ENCODE measurements around the gene NGRN.
"Not testable (repeated sequence)": the region's sequence is repeated elsewhere in the genome, so short reads cannot be mapped to it uniquely, and the experiment has no call there.

NGRN gene

DNA sequence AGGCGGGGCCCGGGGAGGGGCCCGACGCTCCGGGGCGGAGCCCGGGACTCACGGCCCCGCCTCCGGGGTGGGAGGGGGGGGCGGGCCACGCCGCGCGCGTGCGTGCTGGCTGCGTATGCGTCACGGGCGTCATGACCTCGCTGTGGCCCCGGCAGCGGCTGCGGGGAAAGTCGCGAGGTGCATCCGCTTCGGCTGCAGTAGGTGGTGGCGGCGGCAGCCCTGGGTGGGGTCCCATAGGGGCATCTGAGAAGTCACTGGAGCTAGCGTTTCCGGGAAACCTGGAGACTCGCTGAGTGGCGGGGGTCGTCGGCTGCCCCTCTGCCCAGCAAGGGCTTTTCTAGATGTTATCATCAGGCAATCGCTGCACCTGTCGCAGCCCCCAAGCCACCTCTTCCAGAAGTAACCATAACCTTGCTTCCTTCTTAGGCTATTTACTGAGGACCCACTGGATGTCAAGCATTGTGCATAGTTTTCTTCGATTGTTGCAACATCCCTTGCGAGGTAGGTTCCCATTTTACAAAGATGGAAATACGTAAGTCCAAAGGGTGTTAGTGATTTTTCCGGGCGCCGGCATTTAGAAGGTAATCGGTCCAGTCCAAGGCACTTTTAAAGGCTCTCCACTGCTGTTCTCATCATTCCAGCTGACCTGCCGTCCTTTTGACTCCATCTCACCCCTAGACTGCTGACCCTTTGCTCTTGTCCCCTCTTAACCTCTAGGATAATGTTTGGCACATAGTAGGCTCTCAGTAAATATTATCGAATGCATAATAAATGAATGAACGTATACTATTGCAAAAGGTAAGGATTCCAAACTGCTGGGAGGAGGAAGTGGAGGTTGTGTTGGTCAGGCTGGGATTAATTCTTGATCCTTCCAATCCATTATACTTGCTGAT lies 31.1 kb upstream of the NGRN start, which contains the start of gene GDPGP1:
Gene GDPGP1 (plus strand): TSS at position 114 of the 893 bp plus-strand sequence. CDS start 6,700 bp downstream, outside the sequence.
- DNase-seq, result no peak

GRCh38 chr15:90239371-90239770 lies 26.1 kb upstream of the NGRN start:
- DNase-seq, result no peak

DNA sequence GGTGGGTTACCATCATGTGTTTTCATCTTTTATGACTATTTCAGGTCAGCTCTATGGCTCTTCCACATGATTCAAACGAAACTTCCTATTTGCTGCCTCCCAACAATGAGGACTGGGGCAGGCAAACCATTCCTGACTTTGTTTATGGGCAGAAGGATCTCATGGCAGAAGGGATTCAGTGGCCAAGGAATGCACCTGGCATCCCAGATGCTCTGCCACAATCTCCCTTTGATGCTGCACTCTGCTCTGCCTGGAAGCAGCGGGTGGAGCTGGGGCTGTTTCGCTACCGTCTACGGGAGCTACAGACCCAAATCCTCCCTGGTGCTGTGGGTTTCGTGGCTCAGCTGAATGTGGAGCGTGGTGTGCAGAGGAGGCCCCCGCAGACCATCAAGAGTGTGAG lies 24.6 kb upstream of the NGRN start:
- DNase-seq, result no peak

DNA sequence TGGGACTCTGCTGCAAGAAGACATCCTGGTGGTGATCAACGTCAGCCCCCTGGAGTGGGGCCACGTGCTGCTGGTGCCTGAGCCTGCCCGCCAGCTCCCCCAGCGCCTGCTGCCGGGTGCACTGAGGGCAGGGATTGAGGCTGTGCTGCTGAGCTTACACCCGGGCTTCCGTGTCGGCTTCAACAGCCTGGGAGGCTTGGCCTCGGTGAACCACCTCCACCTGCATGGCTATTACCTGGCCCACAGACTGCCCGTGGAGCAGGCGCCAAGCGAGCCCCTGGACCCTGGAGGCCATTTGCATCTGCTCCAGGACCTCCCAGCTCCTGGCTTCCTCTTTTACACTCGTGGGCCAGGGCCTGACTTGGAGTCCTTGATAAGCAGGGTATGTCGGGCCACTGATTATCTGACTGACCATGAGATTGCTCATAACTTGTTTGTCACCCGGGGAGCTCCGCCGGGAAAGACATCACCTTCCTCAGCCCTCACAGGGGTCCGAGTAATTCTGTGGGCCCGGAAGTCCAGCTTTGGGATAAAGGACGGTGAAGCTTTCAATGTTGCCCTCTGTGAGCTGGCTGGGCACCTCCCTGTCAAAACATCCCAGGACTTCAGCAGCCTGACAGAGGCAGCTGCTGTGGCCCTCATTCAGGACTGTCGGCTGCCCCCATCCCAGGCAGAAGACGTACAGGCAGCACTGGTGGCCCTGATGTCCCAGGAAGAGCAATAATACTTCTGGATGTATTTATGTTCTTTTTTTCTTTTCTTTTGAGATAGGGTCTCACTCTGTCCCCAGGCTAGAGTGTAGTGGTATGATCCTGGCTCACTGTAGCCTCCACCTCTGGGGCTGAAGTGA lies 23.9 kb upstream of the NGRN start:
- DNase-seq, result no peak

- DNase-seq, result no peak
Observed at GRCh38 chr15:90243943-90244639, 21.4 kb upstream of the NGRN start.

DNA sequence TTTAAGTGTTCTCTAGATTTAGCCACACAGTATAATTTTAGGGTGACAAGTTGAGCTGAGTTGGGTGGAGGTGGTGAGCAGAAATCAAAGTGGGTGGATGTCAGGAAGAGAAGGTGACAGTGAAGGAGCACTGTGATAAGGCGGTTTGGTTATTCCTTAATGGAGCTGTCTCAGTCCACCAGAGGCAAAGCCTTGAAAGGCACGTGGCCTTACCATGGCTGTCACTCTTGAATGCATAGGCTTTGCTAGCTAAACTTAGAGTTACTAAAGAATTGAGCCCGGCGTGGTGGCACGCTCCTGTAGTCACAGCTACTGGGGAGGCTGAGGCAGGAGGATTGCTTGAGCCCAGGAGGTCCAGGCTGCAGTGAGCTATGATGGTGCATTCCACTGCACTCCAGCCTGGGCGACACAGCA lies 16.7 kb upstream of the NGRN start:
- no peak for DNase-seq

GRCh38 chr15:90249203-90249863 lies 16.1 kb upstream of the NGRN start, which contains the start of gene TTLL13:
Gene TTLL13, plus strand, starts transcription at chr15:90249556. Its CDS starts 1,075 bp downstream, at chr15:90250631.
- DNase-seq, result peak; percentile 67

DNA sequence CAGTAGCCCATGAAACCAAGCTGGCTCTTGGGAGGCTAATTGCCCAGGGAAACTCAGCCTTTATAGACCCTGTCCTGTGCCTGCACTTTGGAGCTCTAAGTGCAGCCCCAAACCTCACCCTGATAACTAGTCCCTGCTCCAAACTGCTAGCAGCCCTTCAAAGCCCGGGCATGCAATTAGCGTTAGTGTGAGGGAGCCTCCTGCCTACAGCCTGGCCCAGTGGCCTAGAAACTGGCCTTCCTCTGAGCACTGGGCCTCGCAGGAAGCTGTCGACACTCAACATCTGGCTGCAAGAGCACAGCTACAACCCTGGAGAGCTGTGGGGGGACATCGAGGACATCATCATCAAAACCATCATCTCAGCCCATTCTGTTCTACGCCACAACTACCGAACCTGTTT lies 7.7 kb upstream of the NGRN start:
- no peak for DNase-seq

- no peak for DNase-seq
Observed at GRCh38 chr15:90259524-90259923, 5.9 kb upstream of the NGRN start.

- DNase-seq, result not testable (repeated sequence)
Observed at GRCh38 chr15:90260731-90261130, 4.7 kb upstream of the NGRN start.

- no peak for DNase-seq
Observed at GRCh38 chr15:90261811-90262210, 3.7 kb upstream of the NGRN start.

GRCh38 chr15:90262426-90262825 lies 3.0 kb upstream of the NGRN start:
- DNase-seq, result no peak

- DNase-seq, result no peak
Observed at GRCh38 chr15:90264671-90265070, 801 bp upstream of the NGRN start.

- DNase-seq, result peak; percentile 45
Observed at GRCh38 chr15:90266061-90266431, 574 bp downstream of the NGRN start.

- DNase-seq, result no peak
Observed at GRCh38 chr15:90266485-90266884, 1.0 kb downstream of the NGRN start.

DNA sequence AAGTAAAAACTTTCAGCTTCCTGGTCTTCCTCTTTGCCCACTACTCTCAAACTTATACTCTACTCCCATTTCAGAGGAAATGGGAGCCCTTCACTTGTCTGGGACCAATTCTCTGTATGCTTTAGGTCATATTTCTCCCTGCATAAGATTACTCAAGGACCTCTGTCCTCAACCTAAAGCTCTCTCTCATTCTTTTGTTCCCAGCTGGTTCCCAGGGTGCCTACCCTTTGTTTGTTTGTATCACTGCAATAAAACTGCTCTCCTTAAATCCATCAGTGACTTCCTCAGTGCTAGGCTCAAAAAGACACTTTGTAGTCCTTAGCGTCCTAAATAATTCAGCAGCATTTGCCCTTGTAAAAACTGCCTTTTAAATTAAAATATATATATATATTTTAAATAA lies 2.9 kb downstream of the NGRN start:
- DNase-seq, result no peak

DNA sequence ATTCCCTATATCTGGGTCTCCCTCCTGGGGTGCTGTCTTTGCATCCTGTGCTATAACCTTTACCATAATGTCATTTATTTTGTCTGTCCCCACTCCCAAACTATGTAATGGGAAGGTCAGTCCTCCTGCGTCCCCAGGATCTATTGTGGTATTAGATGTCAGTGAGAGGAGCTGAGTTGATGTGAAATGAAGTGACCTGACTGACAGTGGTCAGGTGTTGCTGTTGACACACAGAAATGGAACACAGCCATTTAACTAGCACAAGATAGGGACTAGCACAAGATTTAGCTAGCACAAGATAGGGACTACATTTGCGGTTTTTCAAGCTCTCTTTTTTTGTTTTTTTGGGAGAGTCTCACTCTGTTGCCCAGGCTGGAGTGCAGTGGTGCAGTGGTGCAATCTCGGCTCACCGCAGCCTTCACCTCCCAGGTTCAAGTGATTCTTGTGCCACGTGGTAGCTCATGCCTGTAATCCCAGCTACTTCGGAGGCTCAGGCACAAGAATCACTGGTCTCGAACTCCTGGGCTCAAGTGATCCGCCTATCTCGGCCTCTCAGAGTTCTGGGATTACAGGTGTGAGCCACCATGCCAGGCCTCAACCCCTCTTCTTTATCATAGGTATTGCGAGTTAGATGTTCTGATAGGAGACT lies 5.2 kb downstream of the NGRN start:
- DNase-seq, result no peak

- no peak for DNase-seq
Observed at GRCh38 chr15:90271459-90272166, 6.1 kb downstream of the NGRN start.

- DNase-seq, result not testable (repeated sequence)
Observed at GRCh38 chr15:90278467-90278866, 13.0 kb downstream of the NGRN start.

DNA sequence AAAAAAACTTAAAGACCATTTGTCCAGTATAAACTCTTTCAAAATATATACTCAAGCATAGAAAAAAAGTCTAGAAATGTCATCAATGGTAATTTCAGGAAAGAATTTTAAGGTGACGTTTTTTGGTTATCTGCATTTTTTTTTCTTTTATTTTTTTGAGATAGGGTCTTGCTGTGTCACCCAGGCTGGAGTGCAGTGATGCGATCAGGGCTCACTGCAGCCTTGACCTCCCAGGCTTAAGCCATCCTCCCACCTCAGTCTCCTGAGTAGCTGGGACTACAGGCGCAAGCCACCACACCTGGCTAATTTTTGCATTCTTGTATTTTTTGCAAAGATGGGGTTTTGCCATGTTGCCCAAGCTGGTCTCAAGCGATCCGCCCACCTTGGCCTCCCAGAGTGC lies 15.3 kb downstream of the NGRN start:
- DNase-seq, result not testable (repeated sequence)

DNA sequence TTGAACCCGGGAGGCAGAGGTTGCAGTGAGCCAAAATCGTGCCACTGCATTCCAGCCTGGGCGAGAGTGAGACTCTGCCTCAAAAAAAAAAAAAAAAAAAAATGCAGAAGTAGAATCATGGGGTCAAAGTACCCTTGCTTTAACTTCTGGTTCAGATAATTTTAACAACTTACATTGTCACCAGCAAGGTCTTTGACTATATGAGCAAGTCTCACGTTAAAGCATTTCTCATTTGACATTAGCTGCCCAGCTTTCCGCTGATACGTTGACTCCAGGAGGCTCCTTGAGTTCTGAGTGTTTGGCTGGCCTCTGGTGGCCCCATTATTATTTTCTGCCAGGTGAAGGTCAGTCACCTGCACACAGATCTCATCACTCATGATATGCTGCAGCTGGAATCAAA lies 16.2 kb downstream of the NGRN start:
- not testable (repeated sequence) for DNase-seq

All from kidney glomerular epithelial cell (primary cell).